MG63 (cell line): ENCODE data around the gene RNU1-2. TPM values are rescaled to one million over a fixed set of nuclear protein-coding genes. Genes with fewer than 3 reads are reported as not detected.
"Not testable (repeated sequence)": the region's sequence is repeated elsewhere in the genome, so short reads cannot be mapped to it uniquely, and the experiment has no call there.

Source experiments
- DNase-seq: peaks from one replicate; pipeline ENCODE4 v3.0.0-alpha.2; 2020
- H3K27me3 ChIP-seq: fragments of 250-450 bp; sonication (Bioruptor Pico); 2 replicates; pipeline ENCODE4 v1.5.1; 2020; ENCODE audit warnings: mild to moderate bottlenecking, moderate library complexity
- H3K36me3 ChIP-seq: fragments of 250-450 bp; sonication (Bioruptor Pico); 2 replicates; pipeline ENCODE4 v1.5.1; 2020; ENCODE audit warnings: mild to moderate bottlenecking, moderate library complexity
- H3K4me3 ChIP-seq: fragments of 250-450 bp; sonication (Bioruptor Pico); 2 replicates; pipeline ENCODE4 v1.5.1; 2020; ENCODE audit warnings: mild to moderate bottlenecking, moderate library complexity
- H3K9me3 ChIP-seq: fragments of 250-450 bp; sonication (Bioruptor Pico); 2 replicates; pipeline ENCODE4 v1.5.1; 2020; ENCODE audit warnings: mild to moderate bottlenecking, moderate library complexity
- total RNA-seq: library from RNA; depleted of rRNA; stranded (reverse); fragments of >200 nt; shearing (Covaris generic); gene quantifications from 2 replicates; pipeline ENCODE4 v1.2.3, GENCODE V29; 2014; ENCODE audit warnings: low replicate concordance; rRNA removed

Gene RNU1-2
- total RNA-seq: not detected in 2 replicates

DNA sequence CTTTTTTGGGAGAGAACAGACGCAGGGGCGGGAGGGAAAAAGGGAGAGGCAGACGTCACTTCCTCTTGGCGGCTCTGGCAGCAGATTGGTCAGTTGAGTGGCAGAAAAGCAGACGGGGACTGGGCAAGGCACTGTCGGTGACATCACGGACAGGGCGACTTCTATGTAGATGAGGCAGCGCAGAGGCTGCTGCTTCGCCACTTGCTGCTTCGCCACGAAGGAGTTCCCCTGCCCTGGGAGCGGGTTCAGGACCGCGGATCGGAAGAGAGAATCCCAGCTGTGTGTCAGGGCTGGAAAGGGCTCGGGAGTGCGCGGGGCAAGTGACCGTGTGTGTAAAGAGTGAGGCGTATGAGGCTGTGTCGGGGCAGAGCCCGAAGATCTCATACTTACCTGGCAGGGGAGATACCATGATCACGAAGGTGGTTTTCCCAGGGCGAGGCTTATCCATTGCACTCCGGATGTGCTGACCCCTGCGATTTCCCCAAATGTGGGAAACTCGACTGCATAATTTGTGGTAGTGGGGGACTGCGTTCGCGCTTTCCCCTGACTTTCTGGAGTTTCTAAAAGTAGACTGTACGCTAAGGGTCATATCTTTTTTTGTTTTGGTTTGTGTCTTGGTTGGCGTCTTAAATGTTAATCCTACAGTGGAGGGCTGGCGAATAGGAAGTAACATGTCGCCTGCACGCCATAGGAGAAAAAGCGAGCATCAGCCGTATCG is at the start of gene RNU1-2:
RNU1-2 (plus strand) TSS at position 383 of the 718 bp plus-strand sequence.
- not testable (repeated sequence) for H3K36me3 ChIP-seq, H3K27me3 ChIP-seq, H3K9me3 ChIP-seq
- peak; percentile 91 for DNase-seq
- peak within 1 kb of the TSS; percentile 33 for H3K4me3 ChIP-seq

DNA sequence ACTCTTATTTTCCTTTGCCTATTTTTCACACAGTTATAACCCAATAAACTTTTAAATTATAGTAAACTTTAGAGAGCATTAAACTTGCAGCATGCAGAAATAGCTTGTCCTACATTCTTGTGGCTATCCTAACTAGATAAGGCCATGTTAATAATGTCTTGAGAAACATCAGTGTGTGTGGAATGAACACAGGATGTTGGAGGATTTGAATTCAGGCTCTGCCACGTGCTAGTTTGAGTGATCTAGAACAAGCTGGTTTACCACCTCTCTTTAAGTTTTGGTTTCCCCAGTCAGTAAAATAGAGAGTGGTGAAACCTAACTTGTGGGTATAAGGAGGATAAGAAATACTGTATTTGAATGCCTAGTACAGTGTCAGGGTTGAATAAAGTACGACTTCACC is 39.6 kb upstream of the RNU1-2 start:
- DNase-seq, H3K27me3 ChIP-seq, H3K9me3 ChIP-seq, H3K4me3 ChIP-seq, H3K36me3 ChIP-seq: not testable (repeated sequence)

DNA sequence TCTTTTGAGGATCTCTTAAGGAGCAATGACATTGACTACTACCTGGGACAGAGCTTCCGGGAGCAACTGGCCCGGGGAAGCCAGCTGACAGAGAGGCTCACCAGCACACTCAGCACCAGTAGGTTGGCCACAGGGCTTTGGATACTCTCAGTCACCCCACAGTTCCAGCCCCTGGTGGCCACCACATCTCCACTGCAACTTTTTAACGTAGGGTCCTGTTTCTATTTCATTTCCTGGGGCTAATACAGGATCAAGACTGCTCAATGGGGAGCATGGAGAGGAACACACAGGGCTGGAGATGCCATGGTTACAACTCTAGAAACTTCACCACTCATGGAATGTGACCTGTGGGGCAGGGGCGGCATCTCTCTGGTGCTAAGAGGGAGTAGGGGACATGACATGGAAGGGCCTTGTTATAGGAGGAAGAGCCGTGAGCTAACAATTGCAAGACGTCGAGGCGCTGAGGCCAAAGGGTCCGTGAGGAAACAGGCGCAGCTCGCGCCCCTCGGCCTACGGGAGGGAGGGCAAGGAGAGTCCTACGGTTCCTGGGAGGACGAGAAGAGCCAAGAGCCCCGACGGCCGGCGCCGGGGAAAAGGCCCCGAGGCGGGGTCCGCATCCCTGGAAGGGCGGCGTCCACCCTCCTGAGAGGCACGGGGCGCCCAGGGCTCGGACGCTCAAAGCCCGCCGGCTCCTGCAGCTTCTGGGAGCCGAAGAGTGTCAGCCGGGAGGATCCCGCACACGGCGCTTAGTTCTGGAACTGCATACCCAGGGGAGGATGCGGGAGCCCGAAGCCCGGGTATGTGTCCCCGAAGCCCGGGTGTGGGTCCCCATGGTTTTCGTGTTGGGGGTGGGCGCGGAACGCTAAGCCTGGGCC is 36.4 kb upstream of the RNU1-2 start:
- peak overlapping the region; percentile 40 for H3K4me3 ChIP-seq
- not testable (repeated sequence) for DNase-seq, H3K27me3 ChIP-seq, H3K36me3 ChIP-seq, H3K9me3 ChIP-seq

DNA sequence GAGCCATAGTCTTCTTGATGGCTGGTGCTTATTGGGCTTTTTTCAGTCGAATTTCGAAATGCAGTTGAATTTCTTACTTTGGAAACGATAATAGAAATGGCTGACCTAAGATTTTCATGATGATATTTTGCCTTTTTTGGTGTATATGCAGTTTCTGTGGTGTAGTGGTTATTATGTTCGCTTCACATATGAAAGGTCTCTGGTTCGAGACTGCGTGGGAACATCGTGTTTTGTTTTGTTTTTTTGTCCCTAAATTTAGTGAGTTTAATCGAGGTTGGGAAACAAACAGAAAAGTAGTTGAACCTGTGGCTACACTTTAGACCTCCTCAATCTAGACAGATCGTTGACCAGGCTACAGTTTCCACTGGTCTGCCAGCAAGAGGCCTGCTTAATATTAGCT is 35.7 kb upstream of the RNU1-2 start:
- not testable (repeated sequence) for H3K4me3 ChIP-seq, H3K9me3 ChIP-seq, H3K36me3 ChIP-seq, H3K27me3 ChIP-seq
- DNase-seq: peak; percentile 28

DNA sequence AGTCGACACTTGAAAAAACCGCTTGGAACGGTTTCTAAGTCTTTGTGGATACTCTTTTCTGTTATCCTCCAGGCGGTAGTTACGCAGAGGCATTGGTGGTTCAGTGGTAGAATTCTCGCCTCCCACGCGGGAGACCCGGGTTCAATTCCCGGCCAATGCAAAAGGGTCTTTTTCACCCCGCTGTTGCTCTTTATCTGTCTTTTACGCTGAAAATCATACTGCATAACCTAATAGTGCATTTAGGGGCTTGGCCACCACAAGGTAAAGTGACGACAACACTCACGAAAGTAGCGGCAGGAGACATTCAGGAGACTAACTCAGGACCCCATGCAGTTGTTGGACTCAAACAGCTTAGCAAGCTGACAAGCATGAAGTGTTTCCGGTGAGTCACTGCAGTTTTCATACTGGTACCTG is 33.9 kb upstream of the RNU1-2 start:
- H3K36me3 ChIP-seq, H3K4me3 ChIP-seq, H3K27me3 ChIP-seq, H3K9me3 ChIP-seq: not testable (repeated sequence)
- peak; percentile 51 for DNase-seq

DNA sequence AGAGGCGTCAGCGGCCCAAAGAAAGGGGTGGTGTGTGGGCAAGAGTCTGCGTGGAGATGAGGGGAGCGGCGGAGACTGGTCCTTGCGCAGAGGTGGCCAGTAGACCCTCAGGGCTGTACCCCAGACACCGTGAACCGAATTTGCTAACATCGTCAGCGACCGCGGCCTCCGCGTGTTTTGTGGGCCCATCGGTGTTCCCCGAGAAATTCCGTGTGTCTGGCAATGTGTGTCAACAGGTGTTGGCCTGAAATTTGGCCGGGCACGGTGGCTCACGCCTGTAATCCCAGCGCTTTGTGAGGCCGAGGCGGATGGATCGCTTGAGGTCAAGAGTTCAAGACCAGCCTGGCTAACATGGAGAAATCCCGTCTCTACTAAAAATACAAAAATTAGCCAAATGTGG is 33.4 kb upstream of the RNU1-2 start:
- DNase-seq: peak; percentile 28
- H3K27me3 ChIP-seq, H3K9me3 ChIP-seq, H3K36me3 ChIP-seq, H3K4me3 ChIP-seq: not testable (repeated sequence)

DNA sequence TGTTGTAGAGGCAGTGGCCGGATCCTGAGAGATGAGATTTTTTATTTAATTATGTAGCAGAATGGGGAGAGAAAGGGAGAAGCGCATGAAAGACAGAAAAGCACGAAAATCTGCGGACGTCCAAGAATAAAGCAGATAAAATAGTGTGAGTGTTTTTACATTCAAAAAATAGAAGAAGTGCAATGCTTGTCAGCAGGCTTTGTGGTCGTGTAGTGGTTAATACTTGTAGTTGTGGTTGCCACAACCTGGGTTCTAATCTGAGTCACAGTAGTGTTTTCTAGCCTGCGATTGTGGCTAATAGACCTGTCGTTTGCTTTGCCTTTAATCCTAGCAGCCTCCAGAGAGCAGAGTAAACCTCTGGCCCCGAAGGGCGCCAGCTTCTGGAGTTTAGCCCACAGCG is 32.8 kb upstream of the RNU1-2 start:
- H3K4me3 ChIP-seq, H3K27me3 ChIP-seq, H3K9me3 ChIP-seq, DNase-seq, H3K36me3 ChIP-seq: not testable (repeated sequence)

DNA sequence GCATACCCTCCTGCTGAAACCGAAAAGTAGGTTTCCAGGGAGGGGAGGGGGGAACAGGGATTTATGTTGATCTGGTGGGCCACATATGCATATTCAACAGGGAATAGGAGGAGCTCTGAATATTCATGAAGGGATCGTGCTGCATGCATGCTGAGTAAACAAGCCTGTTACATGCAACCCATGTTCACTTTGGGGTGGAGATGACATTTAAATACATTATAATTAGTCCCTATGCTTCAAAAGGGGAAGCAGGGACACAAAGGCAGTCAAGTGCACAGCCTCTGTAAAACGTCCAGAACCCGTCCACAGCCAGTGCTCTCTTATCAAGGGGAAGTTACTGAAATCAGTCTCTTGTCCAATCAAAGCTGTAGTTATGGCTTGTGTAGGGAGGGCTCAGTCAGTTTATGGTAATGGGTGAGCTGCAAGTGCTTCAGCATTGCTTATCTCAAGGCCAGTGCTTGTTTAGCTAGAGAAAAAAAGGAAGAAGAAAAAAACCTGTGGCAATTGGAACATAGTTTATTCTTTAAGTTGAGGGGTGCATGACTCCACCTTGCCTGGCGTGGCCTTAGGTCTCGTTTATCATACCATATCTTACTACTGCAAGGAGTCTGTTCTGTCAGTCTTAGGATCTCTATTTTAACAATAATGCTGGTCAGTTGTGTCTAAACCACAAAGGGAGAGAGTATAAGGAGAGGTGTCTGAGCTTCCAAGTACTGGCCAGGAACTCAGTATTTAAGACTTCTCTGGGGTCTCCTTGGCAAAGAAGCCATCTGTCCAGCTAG is 28.7 kb upstream of the RNU1-2 start:
- H3K27me3 ChIP-seq, DNase-seq, H3K4me3 ChIP-seq, H3K36me3 ChIP-seq, H3K9me3 ChIP-seq: not testable (repeated sequence)

DNA sequence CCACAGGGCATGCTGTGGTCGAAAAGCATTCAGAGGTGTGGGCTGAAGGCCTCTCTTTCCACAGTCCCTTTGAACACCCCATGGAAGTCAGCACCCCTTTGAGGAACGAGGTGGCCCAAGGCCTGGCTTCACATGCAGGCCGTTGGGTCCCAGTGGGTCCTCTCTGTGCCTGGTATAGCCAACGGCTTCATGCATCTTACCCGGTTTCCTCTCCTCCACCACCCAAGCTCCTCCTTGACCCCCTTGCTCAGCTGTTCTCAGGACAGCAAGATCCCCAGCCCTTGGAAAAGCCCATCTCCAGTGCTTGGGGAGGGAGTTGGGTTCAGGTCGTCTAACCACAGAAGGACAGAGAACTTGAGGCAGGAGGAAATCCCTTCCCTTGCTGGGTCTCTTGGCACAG is 27.0 kb upstream of the RNU1-2 start:
- H3K9me3 ChIP-seq: not testable (repeated sequence)

DNA sequence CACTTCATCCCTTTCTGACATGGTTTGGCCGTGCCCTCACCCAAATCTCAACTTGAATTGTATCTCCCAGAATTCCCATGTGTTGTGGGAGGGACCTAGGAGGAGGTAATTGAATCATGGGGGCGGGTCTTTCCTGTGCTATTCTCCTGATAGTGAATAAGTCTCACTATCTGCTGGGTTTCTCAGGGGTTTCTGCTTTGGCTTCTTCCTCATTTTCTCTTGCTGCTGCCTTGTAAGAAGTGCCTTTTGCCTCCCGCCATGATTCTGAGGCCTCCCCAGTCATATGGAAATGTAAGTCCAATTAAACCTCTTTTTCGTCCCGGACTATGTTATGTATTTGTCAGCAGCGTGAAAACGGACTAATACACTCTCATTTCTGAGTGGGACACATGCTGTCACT is 25.8 kb upstream of the RNU1-2 start:
- H3K9me3 ChIP-seq: not testable (repeated sequence)

More for the DNA sequence above, 27.0 kb upstream of the RNU1-2 start:
- not testable (repeated sequence) for H3K4me3 ChIP-seq, H3K36me3 ChIP-seq, DNase-seq, H3K27me3 ChIP-seq

DNA sequence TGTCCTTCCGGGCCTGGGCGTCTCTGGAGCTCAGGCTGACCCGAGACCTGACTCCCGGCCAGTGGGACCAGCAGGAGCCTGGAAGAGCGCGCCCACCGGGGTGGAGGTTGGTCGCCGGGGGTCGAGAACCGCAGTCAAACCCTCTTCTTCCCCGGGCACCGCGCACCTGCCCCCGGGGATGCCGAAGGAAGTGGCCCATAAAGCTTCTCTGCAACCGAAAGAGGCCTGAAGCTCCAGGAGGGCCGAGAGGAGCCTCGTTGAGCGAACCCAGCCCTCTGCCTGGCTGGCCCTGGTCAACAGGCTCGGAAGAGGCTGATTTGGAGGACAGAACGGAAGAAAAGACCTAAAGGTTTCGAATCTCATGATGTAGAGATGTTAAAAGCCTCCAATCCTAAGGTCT is 24.6 kb upstream of the RNU1-2 start:
- not testable (repeated sequence) for H3K27me3 ChIP-seq, H3K4me3 ChIP-seq, H3K9me3 ChIP-seq, DNase-seq, H3K36me3 ChIP-seq

More for the DNA sequence above, 25.8 kb upstream of the RNU1-2 start:
- not testable (repeated sequence) for H3K4me3 ChIP-seq, H3K36me3 ChIP-seq, DNase-seq, H3K27me3 ChIP-seq

DNA sequence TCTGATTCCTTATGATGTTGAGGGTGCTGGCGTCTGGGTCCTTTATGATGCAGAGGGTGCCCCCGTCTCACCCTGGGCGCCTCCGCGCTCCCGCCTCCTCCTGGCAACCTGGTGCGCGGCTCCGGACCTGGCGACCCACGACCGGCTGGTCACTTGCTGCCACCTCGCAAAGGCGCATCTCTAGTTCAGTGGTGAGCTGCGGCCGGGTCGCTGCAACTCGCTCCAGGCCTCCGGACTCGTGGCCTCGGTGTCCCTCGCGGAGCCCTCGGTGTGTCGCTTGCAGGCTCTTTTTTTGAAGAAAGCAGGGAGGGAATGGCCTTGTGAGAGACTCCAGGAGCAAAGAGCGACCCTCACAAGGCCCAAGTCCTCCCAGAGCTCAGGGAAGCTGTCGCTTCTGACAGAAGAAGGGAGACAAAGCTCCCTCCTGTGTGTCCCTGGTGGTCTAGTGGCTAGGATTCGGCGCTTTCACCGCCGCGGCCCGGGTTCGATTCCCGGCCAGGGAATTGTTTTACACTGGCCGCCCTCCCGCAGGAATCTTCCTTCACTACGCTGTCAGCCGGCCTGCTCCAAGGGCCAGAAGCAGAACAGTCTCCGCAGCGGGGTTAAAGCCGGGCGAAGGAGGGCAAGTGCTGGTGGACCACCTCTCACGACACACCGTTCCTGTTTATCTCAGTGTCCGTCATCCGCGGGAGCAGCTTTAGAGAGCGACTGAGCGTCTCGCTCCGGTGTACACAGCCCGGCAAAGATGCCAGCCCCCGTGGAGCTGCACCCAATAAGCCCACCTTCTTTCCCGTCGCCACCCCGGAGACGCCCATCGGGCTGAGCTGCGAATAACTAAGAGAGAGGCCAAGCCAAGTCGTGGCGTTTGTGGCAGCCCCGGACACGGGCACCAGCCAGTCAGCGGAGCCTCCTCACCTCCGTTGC is 23.4 kb upstream of the RNU1-2 start:
- H3K4me3 ChIP-seq, H3K27me3 ChIP-seq, H3K36me3 ChIP-seq, H3K9me3 ChIP-seq: not testable (repeated sequence)
- peak; percentile 97 for DNase-seq

DNA sequence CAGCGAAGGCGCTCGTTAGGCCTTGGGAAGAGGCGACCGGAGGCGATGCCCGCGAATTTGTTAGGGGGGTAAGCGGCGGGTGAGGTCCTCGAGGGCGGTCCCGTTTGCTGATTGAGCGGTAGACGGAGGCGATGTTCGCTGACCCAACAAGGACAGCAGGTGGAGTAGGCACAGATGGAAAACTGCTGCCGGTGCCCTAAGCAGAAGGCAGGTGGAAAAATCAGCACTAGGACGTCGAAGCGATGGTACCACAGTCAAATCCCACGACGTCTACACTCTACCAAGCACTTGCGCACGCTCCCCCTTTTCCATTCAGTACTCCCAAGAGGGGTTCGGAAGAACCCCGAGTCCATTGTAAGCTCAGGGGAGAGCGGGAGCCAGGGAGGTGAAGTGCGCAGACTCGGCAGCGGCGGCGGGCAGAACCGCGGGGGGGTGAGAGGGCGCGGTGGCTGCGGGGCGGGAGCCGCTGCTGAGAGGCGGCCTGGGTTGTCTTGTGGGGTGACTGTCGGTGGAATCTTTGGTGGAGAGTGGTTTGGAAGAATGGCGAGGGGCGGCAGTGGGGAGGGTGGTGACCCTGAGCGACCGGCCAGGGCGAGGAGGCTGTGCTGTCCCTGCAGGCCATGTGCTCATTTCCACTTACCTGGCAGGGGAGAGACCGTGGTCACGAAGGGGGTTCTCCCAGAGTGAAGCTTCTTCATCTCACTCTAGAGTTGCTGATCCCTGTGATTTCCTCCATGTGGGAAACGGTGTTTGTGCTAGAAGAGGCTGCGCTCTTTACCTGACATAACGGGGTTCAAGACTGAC is 22.5 kb upstream of the RNU1-2 start:
- peak; percentile 76 for DNase-seq

DNA sequence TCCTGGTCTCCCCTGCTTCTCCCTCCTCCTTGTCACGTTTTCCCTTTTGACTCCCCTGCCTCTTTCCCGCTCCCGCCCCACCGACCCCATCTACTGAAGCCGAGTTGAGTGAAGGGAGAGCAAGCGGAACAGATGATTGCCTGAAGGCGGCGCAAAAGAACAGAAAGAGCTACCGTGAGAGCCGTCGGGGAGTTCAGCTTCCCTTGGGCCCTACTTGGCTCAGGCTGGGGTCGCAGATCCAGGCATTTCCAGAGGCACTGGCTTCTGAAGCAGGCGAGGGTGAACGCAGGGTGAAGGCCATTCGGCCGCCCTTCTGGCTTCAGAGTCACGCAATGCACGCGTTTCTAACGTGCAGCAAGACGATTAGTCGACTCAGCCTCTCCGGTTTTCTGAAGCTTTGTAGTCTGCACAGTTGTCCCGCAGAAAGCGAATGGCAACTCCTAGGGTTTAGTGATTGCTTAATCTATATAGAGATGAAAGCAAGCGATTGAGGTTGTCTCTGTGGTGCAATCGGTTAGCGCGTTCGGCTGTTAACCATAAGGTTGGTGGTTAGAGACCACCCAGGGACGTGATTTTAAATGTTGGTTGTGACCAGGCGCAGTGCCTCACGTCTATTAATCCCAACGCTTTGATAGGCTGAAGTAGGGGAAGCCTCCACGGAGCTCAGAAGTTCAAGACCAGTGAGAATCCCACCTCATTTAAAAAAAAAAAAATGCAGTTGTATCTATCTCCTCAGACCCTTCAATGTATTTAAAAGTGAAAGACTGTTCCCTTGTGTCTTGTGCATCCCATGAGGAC is 20.6 kb upstream of the RNU1-2 start:
- not testable (repeated sequence) for H3K27me3 ChIP-seq, H3K9me3 ChIP-seq, H3K36me3 ChIP-seq, DNase-seq, H3K4me3 ChIP-seq

More for the DNA sequence above, 22.5 kb upstream of the RNU1-2 start:
- not testable (repeated sequence) for H3K27me3 ChIP-seq, H3K9me3 ChIP-seq, H3K4me3 ChIP-seq, H3K36me3 ChIP-seq

DNA sequence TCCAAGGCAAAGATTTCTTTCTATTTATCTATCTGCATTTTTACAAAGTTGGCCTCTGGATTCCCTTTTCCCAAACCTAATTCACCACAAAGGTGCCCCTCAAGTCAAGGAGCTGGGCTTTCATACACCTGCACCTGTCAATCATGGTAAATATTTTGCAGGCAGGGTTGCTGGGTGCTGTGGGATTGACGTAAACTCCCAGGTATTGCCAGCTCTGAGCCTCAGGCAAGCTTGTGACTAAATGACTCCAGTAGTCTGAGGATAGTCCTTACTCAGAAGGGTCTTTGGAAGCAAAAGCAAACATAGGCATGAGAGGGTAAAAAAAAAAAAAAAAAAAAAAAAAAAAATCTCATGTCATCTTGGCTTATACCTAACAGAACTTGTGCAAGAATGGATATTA is 14.0 kb upstream of the RNU1-2 start:
- H3K4me3 ChIP-seq, H3K36me3 ChIP-seq, DNase-seq, H3K9me3 ChIP-seq: not testable (repeated sequence)
- peaks cover 13% of the 10 kb centered on the region for H3K27me3 ChIP-seq
